ENCODE measurements around the gene MEIS3.

DNA sequence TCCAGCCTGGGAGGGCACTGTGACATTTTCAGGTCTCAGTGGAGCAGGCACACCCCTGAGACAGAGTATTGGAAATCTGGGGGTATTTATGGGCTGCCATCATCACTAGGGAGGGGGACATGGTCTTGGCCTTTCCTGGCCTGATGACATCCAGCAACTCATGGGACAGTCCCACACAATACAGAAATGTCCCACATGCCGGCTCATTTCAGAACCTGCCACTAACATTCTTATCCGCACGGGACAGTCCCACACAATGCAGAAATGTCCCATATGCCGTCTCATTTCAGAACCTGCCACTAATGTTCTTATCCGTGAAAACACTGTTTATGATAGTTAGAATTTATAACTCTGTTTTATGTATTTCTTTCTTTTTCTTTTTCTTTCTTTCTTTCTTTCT, 42.5 kb upstream of the MEIS3 start:
- TF ChIP-seq CHD4 (IDR thresholded peaks at IDR 0.05) (no peak), NFIC (IDR thresholded peaks at IDR 0.05; ENCODE audit: low read depth, low read length) (no peak), ATF7 (IDR thresholded peaks at IDR 0.05; ENCODE audit: low read depth) (no peak), RCOR1 (conservative IDR thresholded peaks at IDR 0.05; ENCODE audit: low read depth, low read length) (no peak), POLR2AphosphoS5 (IDR thresholded peaks at IDR 0.05; ENCODE audit: low read length) (no peak), SIN3A (IDR thresholded peaks at IDR 0.05; ENCODE audit: low read depth, low read length) (no peak)
- TF ChIP-seq, protein P1, sequence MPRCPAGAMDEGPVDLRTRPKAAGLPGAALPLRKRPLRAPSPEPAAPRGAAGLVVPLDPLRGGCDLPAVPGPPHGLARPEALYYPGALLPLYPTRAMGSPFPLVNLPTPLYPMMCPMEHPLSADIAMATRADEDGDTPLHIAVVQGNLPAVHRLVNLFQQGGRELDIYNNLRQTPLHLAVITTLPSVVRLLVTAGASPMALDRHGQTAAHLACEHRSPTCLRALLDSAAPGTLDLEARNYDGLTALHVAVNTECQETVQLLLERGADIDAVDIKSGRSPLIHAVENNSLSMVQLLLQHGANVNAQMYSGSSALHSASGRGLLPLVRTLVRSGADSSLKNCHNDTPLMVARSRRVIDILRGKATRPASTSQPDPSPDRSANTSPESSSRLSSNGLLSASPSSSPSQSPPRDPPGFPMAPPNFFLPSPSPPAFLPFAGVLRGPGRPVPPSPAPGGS (IDR thresholded peaks at IDR 0.05; ENCODE audit: borderline replicate concordance, insufficient read depth, low read depth, low read length, poor library complexity, severe bottlenecking) = no peak
